Measurements from ENCODE around the gene NPVF.

The NPVF gene

GRCh38 chr7:25179771-25180591 lies 48.3 kb downstream of the NPVF start:
- FAIRE-seq, result no peak

GRCh38 chr7:25179325-25179724 lies 49.0 kb downstream of the NPVF start:
- DNase-seq (ENCODE audit: insufficient read length, low spot score), result no peak
- TF ChIP-seq CTCF (IDR thresholded peaks at IDR 0.05; ENCODE audit: insufficient read depth, missing control alignments), result no peak
- no peak for FAIRE-seq

More at GRCh38 chr7:25179771-25180591, 48.3 kb downstream of the NPVF start:
- DNase-seq (ENCODE audit: insufficient read length, low spot score), result peak; percentile 40
- peak; percentile 56 for TF ChIP-seq CTCF (IDR thresholded peaks at IDR 0.05; ENCODE audit: insufficient read depth, missing control alignments)
